Measurements from ENCODE around the gene ATXN1. TPM values are rescaled to one million over a fixed set of nuclear protein-coding genes. Genes with fewer than 3 reads are reported as not detected.
A peak's percentile ranks its signal among the peaks of the same experiment; 100 is the strongest.
"Not testable (repeated sequence)": the region's sequence is repeated elsewhere in the genome, so short reads cannot be mapped to it uniquely, and the experiment has no call there.

ATXN1 gene
- total RNA-seq (2014; rRNA removed; shearing (Covaris generic)): 31.5 and 35.4 TPM in 2 replicates

- peak; percentile 73 for DNase-seq (ENCODE audit: low read depth)
Measured at GRCh38 chr6:16760516-16761470, at the start of gene ATXN1. Gene ATXN1 (minus strand): TSS chr6:16761460.

DNA sequence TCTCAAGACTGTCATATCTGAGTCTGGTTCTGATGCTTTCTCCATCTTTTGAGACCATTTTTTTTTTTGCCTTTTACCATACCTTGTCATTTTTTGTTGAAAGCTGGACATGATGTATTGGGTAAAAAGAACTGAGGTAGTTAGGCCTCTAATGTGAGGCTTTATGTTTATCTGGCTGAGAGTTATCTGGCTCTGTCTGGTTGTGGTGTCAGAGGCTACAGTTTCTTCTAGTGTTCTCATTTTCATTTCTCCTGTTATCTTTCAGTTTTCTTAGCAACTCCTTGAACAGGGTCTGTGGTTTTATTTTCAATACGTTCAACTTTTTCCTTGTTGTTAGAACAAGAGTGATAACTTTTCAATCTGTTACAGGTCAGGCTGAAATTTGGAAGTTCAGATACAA is 49.2 kb upstream of the ATXN1 start:
- no peak for DNase-seq (ENCODE audit: low read depth)

GRCh38 chr6:16809753-16810358 is 48.6 kb upstream of the ATXN1 start:
- no peak for DNase-seq (ENCODE audit: low read depth)

GRCh38 chr6:16807956-16808355 is 46.7 kb upstream of the ATXN1 start:
- DNase-seq (ENCODE audit: low read depth): no peak

- no peak for DNase-seq (ENCODE audit: low read depth)
Measured at GRCh38 chr6:16806363-16806762, 45.1 kb upstream of the ATXN1 start.

- DNase-seq (ENCODE audit: low read depth): peak; percentile 26
Measured at GRCh38 chr6:16805243-16805950, 44.1 kb upstream of the ATXN1 start.

GRCh38 chr6:16804546-16805242 is 43.4 kb upstream of the ATXN1 start:
- DNase-seq (ENCODE audit: low read depth): no peak

DNA sequence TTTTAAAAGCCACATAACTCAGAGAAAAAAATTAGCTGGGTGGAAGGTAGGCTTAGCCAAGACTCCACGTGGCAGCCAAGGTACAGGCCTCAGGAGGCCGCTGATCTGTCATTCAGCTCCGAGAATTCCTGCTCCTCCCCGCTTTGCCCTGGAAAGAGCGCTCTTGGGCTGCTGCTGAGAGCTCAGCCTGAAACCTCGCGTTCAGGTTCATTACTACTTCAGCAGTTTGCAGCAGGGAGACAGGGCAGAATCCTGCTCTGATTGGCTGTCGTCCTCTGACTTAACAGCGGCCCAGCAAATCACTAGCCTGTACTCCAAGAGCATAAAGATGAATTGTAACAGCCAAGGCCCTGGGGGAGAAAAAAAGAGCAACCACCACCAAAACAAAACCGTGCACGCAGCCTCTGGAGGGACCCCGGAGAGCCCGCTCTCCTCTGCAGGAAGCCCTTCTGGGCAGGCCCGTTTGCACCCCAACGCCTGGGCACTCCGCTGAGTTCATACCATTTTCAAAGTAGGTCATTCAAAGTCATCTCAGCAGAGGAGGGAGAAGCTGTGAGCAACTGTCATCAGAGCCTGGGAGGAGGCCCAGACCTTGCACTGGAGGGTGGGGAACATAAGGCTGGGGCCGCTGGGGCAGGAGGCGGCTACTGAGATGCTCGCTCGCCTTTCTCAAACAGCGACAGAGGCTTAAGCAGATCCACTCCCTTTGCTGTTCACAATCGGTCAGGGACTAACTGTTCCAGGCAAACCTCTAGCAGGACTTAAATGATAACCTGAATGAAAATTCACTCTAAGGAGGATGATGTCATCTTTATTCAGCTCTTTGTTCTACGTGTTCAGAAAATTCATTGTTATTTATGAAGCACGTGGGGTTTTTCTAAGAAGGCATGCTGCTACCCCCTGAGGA is 42.3 kb upstream of the ATXN1 start:
- DNase-seq (ENCODE audit: low read depth): peak; percentile 85

DNA sequence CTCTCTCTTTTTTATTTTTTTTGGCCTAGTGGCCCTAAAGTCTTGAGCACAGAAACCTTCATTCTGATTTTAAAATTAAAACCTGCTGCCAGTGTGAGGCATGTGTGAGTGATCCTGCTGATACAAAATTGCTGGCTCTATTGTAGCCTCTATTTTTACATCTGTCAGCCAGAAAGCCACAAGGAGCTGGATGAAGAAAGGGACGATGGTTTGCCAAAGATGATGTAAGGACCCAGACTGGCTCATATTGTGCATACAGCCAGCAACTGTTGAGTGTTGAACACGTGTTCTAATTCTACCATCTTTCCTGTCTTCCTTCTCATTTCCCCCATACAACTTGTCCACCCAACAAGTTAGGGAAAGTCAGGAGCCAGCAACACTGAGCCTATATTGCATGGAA is 40.8 kb upstream of the ATXN1 start:
- peak; percentile 53 for DNase-seq (ENCODE audit: low read depth)

GRCh38 chr6:16800942-16801341 is 39.7 kb upstream of the ATXN1 start:
- DNase-seq (ENCODE audit: low read depth): peak; percentile 62

GRCh38 chr6:16800341-16800740 is 39.1 kb upstream of the ATXN1 start:
- DNase-seq (ENCODE audit: low read depth): no peak

DNA sequence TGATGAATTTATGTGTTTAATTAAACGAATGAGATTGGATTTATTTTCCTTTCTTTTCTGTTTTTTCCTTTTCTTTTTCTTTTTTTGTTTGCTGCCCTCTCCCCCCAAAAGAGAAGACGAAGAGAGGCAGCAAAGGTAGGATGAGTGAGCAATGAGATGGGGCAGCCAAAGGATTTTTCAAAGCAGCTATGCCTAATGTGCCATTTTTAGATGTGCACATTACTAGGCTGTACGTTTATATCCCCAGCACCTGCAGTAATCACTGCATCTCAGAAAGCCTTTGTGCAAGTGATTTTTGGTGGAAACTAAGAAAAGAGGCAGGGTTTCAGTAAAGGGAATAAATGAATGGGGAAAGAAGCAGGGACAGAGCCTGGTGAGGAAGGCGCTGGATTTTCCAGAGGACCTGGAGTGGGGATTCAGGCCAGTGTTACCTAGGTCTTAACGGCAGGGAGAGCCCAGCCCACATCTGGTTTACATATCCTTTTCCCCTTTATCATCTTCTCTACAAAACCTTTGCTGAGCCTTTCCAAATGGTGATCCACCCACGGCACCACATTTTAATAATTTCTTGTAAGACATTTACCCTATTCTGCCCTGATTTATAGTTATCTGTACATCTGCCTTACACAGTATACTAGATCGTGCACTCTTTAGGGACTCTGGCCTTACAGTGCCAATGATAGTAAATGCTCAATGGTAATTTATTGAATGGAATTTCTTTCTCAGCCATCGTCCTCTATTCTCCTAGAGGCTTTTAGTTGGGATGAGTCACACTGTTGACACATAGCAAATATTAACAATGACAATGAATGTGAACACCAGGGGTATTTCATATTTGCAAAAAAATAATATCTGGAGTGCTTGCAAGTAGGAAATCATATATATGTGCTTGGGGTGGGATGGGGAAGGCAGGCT is 38.3 kb upstream of the ATXN1 start:
- peak; percentile 60 for DNase-seq (ENCODE audit: low read depth)

DNA sequence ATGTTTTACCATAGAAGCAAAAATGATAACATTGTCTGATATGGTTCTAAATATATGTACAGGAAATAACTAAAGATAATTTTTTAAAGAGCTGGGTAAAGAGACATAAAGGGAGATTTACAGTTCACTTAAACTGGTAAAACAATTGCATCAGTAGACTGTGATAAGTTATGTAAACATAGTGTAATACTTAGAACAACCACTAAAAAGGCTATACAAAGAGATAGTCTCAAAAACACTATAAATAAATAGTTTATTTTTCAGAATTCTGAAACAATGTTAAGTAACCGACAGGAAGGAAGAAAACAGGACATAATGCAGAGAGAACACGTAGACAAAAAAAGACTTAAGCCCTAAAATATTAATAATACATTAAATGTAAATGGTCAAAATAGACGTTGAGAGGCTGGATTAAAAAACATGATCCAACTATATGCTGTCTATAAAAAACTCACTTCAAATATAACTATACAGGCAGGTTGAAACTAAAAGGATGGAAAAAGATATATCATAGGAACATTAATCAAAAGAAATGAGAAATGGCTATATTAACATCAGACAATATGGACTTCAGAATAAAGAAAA is 32.7 kb upstream of the ATXN1 start:
- no peak for DNase-seq (ENCODE audit: low read depth)

- DNase-seq (ENCODE audit: low read depth): no peak
Measured at GRCh38 chr6:16789329-16790038, 28.2 kb upstream of the ATXN1 start.

DNA sequence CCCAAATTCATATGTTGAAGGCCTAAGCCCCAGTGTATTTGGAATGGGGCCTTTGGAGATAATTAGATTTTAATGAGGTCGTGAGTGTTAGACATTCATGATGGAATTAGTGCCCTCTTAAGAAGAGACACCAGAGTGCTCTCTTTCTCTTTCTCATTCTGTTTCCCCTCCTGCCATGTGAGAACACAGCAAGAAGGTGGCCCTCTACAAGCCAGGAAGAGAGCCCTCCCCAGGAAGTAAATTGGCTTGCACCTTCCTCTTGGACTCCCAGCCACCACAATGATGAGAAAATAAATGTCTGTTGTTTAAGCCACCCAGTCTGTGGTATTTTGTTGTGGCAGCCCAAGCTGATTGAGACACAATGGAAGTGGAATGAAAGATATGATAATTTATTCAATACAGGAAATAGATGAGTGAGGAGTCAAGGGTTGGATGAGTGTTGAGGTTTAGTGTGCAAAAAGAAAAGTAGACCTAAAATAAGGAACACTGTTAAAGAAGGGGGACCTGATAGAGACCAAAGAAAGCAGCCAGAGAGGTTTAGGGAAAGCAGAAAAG is 25.9 kb upstream of the ATXN1 start:
- DNase-seq (ENCODE audit: low read depth): peak; percentile 58

GRCh38 chr6:16785496-16785895 is 24.2 kb upstream of the ATXN1 start:
- DNase-seq (ENCODE audit: low read depth): no peak

DNA sequence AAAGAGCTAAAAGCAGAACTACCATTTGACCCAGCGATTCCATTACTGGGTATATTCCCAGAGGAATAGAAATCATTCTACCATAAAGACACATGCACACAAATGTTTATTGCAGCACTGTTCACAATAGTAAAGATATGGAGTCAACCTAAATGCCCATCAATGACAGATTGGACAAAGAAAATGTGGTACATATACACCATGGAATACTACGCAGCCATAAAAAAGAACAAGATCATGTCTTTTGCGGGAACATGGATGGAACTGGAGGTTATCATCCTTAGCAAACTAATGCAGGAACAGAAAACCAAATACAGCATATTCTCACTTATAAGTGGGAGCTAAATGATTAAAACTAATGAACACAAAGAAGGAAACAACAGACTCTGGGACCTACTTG is 23.7 kb upstream of the ATXN1 start:
- not testable (repeated sequence) for DNase-seq (ENCODE audit: low read depth)

DNA sequence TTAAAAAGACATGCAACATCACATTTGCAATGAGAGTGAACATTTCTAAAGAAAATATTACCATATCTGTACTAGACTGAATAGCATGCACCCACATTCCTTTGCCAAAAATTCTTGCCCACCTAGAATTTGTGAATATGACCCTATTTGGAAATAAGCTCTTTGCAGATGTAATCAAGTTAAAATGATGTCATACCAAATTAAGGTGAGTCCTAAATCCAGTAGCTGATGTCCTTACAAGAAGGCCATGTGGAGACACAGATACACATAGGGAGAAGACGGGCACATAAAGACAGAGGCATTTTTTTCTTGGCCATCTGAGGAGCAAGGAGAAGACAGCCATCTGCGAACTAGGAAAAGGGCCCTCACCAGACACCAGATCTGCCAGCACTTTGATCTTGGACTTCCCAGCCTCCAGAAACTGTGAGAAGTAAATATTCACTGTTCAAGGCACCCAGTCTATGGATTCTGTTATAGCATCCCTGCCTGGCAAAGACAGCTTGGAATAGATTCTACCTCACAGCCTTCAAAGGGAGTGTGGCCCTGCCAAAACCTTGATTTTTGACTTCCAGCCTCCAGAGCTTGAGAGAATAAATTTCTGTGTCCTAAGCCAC is 22.8 kb upstream of the ATXN1 start:
- no peak for DNase-seq (ENCODE audit: low read depth)
